Esophagus squamous epithelium (tissue), 5 donors: ENCODE results near the gene ENOX1. TPM values are rescaled to one million over a fixed set of nuclear protein-coding genes. Genes with fewer than 3 reads are reported as not detected.

Experiments
- DNase-seq: peaks from one replicate; lab custom pipeline; 2025; lab: John Stamatoyannopoulos, UW
- H3K27ac ChIP-seq, 4 donors: fragments of 200-600 bp; sonication (generic); one replicate each; pipeline ENCODE4 v1.5.1; 2016 to 2019; ENCODE audit warnings: mild to moderate bottlenecking in 1 of 4
- H3K27me3 ChIP-seq, 4 donors: fragments of 200-600 bp; sonication (generic); 1 replicate in 3 of 4; 2 replicates in 1 of 4; pipeline versions ENCODE4 v1.5.1 to v1.6.0; 2017 to 2021; ENCODE audit warnings: antibody characterized with exemption in 1 of 4
- H3K36me3 ChIP-seq, 3 donors: fragments of 200-600 bp; sonication (generic); one replicate each; pipeline ENCODE4 v1.5.1; 2016 to 2019
- H3K4me1 ChIP-seq, 3 donors: fragments of 200-600 bp; sonication (generic); one replicate each; pipeline ENCODE4 v1.5.1; 2017 to 2019
- H3K4me3 ChIP-seq, 4 donors: fragments of 200-600 bp; sonication (generic); 1 replicate in 3 of 4; 2 replicates in 1 of 4; pipeline ENCODE4 v1.5.1; 2016 to 2019; ENCODE audit warnings: mild to moderate bottlenecking in 2 of 4, moderate library complexity in 1 of 4
- H3K9me3 ChIP-seq, 3 donors: fragments of 200-600 bp; sonication (generic); one replicate each; pipeline ENCODE4 v1.5.1; 2016 to 2019
- POLR2A ChIP-seq, 4 donors: fragments of 450-650 bp; IDR thresholded peaks; one replicate each; pipeline ENCODE4 v1.6.1; 2017; ENCODE audit warnings: antibody characterized with exemption in 4 of 4, mild to moderate bottlenecking in 4 of 4, moderate library complexity in 3 of 4
- WGBS, 2 donors: methylation state at CpG; one replicate each; pipeline ENCODE4 v1.1.5; 2018; 5-methylcytosine and 5-hydroxymethylcytosine counted together
- intact Hi-C: fragments of 100-400 bp; cut with DNase I; formaldehyde crosslinking; loops from one replicate; pipeline ENCODE4 v1.15.0; 2022
- total RNA-seq, 4 donors: library from RNA; depleted of rRNA; stranded (reverse); fragments of >200 nt; gene quantifications; one replicate each; pipeline ENCODE4 v1.1.0, GENCODE V29; 2016
- TF ChIP-seq, protein P1 (sequence below), 6 experiments: fragments of 450-650 bp in 4 of 6; fragments of 200-600 bp in 2 of 6; sonication (generic) in 2 of 6; IDR thresholded peaks; one replicate each; pipeline ENCODE4 v1.5.1; 2016 to 2019; ENCODE audit warnings: antibody characterized with exemption in 6 of 6, mild to moderate bottlenecking in 4 of 6, moderate library complexity in 4 of 6
- donor health status: DM: yes; HTN: yes; CAD: no.

Gene ENOX1
- total RNA-seq, 4 donors from 2014 or later = 0.48 to 0.76 TPM; not detected in 2

DNA sequence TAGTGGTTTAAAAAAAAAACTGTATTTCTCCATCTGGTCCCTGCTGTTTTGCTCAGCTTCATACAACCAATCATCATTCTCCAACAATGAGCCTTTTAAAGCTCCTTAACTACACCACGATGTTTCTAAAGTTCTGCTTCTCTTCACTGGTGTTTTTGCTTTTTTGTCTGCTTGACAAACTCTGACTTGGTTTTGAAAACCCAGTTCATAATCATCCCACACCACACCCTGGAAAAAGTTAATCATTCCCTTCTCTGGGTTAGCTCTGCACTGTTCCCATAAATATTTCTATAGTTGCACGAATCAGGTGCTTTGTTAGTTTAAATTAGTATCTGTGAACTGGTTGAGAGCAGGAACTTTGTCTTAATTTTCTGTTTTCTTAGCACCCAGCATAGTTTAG is 217.1 kb downstream of the ENOX1 start:
- H3K9me3 ChIP-seq = no peaks in the 10 kb centered on the region
- TF ChIP-seq, protein P1, sequence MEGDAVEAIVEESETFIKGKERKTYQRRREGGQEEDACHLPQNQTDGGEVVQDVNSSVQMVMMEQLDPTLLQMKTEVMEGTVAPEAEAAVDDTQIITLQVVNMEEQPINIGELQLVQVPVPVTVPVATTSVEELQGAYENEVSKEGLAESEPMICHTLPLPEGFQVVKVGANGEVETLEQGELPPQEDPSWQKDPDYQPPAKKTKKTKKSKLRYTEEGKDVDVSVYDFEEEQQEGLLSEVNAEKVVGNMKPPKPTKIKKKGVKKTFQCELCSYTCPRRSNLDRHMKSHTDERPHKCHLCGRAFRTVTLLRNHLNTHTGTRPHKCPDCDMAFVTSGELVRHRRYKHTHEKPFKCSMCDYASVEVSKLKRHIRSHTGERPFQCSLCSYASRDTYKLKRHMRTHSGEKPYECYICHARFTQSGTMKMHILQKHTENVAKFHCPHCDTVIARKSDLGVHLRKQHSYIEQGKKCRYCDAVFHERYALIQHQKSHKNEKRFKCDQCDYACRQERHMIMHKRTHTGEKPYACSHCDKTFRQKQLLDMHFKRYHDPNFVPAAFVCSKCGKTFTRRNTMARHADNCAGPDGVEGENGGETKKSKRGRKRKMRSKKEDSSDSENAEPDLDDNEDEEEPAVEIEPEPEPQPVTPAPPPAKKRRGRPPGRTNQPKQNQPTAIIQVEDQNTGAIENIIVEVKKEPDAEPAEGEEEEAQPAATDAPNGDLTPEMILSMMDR (IDR thresholded peaks at IDR 0.05) = no peak
- no peak for TF ChIP-seq POLR2A (IDR thresholded peaks at IDR 0.05)
- DNase-seq = no peak
- H3K4me3 ChIP-seq = no peak overlapping the region
- H3K27ac ChIP-seq = no peak overlapping the region
- peaks cover 0 to 8% (median 0%) of the 10 kb centered on the region in 3 donors for H3K4me1 ChIP-seq
- intact Hi-C loops = no loop called here
- no peaks in the 10 kb centered on the region for H3K27me3 ChIP-seq
- no peaks in the 10 kb centered on the region for H3K36me3 ChIP-seq
- WGBS, 2 donors = 50 to 62% methylated on average over 2 of the region's 2 CpGs

- TF ChIP-seq POLR2A (IDR thresholded peaks at IDR 0.05) = no peak
- TF ChIP-seq, protein P1 (IDR thresholded peaks at IDR 0.05) = no peak
- Histone ChIP-seq H3K36me3 (no peaks in the 10 kb centered on the region), H3K27ac (no peak overlapping the region), H3K9me3 (no peaks in the 10 kb centered on the region), H3K27me3 (no peaks in the 10 kb centered on the region), H3K4me1 (peaks cover 0 to 8% (median 0%) of the 10 kb centered on the region in 3 donors), H3K4me3 (no peak overlapping the region)
- WGBS, 2 donors = 53 to 69% methylated on average over 1 of the region's 1 CpG
- intact Hi-C loops = no loop called here
- DNase-seq = no peak
Measured at GRCh38 chr13:43567608-43568007, 219.2 kb downstream of the ENOX1 start.

DNA sequence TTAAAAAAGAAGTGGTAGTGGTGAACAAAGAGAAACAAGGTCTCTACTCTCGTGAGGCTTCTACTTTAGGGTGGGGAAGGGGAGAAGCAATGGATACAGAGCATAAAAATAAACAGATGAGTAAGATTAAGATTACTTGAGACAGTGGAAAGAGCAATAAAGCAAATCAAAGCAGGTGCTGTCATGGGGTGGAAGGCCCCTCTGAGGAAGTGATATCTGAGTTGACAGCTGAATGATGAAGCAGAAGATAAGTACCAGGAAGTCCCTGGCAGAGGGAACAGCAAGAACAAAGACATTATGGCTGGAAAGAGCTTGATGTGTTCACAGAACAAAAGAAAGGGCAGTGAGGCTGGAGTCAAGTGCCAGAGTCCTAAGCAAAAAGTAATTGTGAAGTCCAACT is 221.8 kb downstream of the ENOX1 start:
- Histone ChIP-seq H3K36me3 (no peaks in the 10 kb centered on the region), H3K27ac (no peak overlapping the region), H3K4me3 (no peak overlapping the region), H3K4me1 (peaks cover 0 to 8% (median 0%) of the 10 kb centered on the region in 3 donors), H3K9me3 (no peaks in the 10 kb centered on the region), H3K27me3 (no peaks in the 10 kb centered on the region)
- TF ChIP-seq POLR2A (IDR thresholded peaks at IDR 0.05) = no peak
- TF ChIP-seq, protein P1 (IDR thresholded peaks at IDR 0.05) = no peak
- intact Hi-C loops = no loop called here
- DNase-seq = no peak
- 48 to 50% methylated on average over 1 of the region's 1 CpG for WGBS, 2 donors

DNA sequence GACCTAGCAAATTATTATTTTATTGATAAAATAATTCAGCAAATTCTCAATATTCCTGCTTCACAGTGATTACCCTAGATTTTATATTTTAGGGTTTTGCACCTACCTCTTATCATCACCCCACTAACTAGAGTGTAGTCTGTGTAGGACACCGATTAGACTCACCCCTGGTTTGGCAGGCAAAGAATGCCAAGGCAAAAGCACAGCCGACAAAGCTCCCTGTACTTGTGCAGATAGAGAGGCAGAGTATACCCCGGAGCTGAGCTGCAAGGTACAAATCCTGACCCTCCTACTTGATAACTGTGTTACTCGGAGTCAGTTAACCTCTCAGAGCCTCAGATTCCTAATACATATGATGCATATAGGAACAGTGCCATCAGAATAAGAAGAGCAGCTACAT is 225.7 kb downstream of the ENOX1 start:
- no peak for DNase-seq
- Histone ChIP-seq H3K36me3 (no peaks in the 10 kb centered on the region), H3K4me3 (no peak overlapping the region), H3K9me3 (no peaks in the 10 kb centered on the region), H3K4me1 (peaks cover 0 to 12% (median 0%) of the 10 kb centered on the region in 3 donors), H3K27ac (no peak overlapping the region), H3K27me3 (no peaks in the 10 kb centered on the region)
- WGBS, 2 donors = 85 to 94% methylated on average over 4 of the region's 4 CpGs
- intact Hi-C loops = no loop called here
- no peak for TF ChIP-seq POLR2A (IDR thresholded peaks at IDR 0.05)
- TF ChIP-seq, protein P1 (IDR thresholded peaks at IDR 0.05) = no peak

DNA sequence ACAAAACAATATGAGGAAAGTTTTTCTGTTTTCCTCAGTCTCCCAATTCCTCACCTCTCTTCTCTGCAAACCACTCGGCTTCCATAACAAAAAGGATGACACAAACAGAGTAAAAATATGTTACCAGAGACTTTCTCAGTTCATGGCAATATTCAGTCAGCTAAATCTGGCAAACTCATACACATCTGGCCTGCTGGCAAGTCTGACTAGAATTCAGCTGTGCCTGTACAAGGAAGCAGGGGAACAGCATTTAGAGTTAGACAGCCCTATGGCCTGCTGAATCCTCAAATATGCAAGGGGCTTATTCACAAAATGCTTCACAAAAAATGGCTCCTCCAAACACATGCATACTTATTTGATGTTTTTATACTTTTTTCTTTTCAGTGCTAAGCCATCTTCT is 227.8 kb downstream of the ENOX1 start:
- Histone ChIP-seq H3K4me1 (peaks cover 0 to 4% (median 0%) of the 10 kb centered on the region in 3 donors), H3K27ac (no peak overlapping the region), H3K36me3 (no peaks in the 10 kb centered on the region), H3K4me3 (no peak overlapping the region), H3K9me3 (no peaks in the 10 kb centered on the region), H3K27me3 (no peaks in the 10 kb centered on the region)
- 63 to 81% methylated on average over 1 of the region's 1 CpG for WGBS, 2 donors
- DNase-seq = no peak
- intact Hi-C loops = no loop called here
- TF ChIP-seq, protein P1 (IDR thresholded peaks at IDR 0.05) = no peak
- TF ChIP-seq POLR2A (IDR thresholded peaks at IDR 0.05) = no peak
